CD4-positive, alpha-beta T cell (primary cell): ENCODE results near the gene KRTAP10-5. TPM values are rescaled to one million over a fixed set of nuclear protein-coding genes. Genes with fewer than 3 reads are reported as not detected.
A peak's percentile ranks its signal among the peaks of the same experiment; 100 is the strongest.
"Not testable (repeated sequence)": the region's sequence is repeated elsewhere in the genome, so short reads cannot be mapped to it uniquely, and the experiment has no call there.

Experiments used
- ATAC-seq: fragments of 200-7000 bp; cut with Tn5 transposase; one replicate; pipeline ENCODE4 v1.10.0; 2022; ENCODE audit warnings: mild to moderate bottlenecking; ENCODE audit not compliant: poor library complexity
- CTCF ChIA-PET: fragments of 350-600 bp; sonication (Branson Sonifier 250); formaldehyde crosslinking; loops from one replicate; lab custom pipeline; 2021; ENCODE audit warnings: antibody characterized with exemption, inconsistent platforms; lab: Charles Lee
- POLR2A ChIA-PET: fragments of 350-600 bp; sonication (Branson Sonifier 250); formaldehyde crosslinking; loops from one replicate; lab custom pipeline; 2021; ENCODE audit warnings: antibody characterized with exemption, inconsistent platforms; lab: Charles Lee
- DNase-seq, 14 experiments: peaks; one replicate each; pipeline ENCODE4 v3.0.0-alpha.2; 2013 to 2020; ENCODE audit warnings: mixed read lengths in 2 of 14
- H3K27ac ChIP-seq, 2 donors: one replicate each; pipeline versions ENCODE4 v1.5.1 to v1.7.0; 2013; ENCODE audit warnings: low read length in 2 of 2, low read depth in 1 of 2, mild to moderate bottlenecking in 1 of 2
- H3K27me3 ChIP-seq, 2 experiments: 1 replicate in 1 of 2; 2 replicates in 1 of 2; pipeline versions ENCODE4 v1.6.1 to v1.7.0; 2013; ENCODE audit warnings: low read length in 2 of 2, control low read depth in 1 of 2, mild to moderate bottlenecking in 1 of 2, moderate library complexity in 1 of 2; ENCODE audit not compliant: insufficient read depth in 2 of 2, control insufficient read depth in 1 of 2
- H3K36me3 ChIP-seq: one replicate; pipeline ENCODE4 v1.6.1; 2013; ENCODE audit warnings: low read length, control low read depth; ENCODE audit not compliant: insufficient read depth
- H3K4me1 ChIP-seq: one replicate; pipeline ENCODE4 v1.6.1; 2013; ENCODE audit warnings: low read length, control low read depth; ENCODE audit not compliant: insufficient read depth
- H3K4me3 ChIP-seq: one replicate; pipeline ENCODE4 v1.5.1; 2013; ENCODE audit warnings: mild to moderate bottlenecking, low read length, moderate library complexity
- H3K9me3 ChIP-seq, 2 experiments: 1 replicate in 1 of 2; 2 replicates in 1 of 2; pipeline versions ENCODE4 v1.6.1 to v1.7.0; 2013; ENCODE audit warnings: low read length in 2 of 2, mild to moderate bottlenecking in 2 of 2, control low read depth in 1 of 2, moderate library complexity in 1 of 2; ENCODE audit not compliant: control insufficient read depth in 1 of 2, insufficient read depth in 1 of 2
- H3K27ac Mint-ChIP-seq: one replicate; pipeline ENCODE4 v1.8.0; 2020; ENCODE audit warnings: mixed read lengths
- H3K27me3 Mint-ChIP-seq: one replicate; pipeline ENCODE4 v1.8.0; 2021; ENCODE audit warnings: mixed read lengths
- H3K36me3 Mint-ChIP-seq: one replicate; pipeline ENCODE4 v1.8.0; 2021; ENCODE audit warnings: low read depth, mixed read lengths
- H3K4me1 Mint-ChIP-seq: one replicate; pipeline ENCODE4 v1.8.0; 2021; ENCODE audit warnings: low read depth, mixed read lengths
- H3K4me3 Mint-ChIP-seq: one replicate; pipeline ENCODE4 v1.8.0; 2020; ENCODE audit warnings: mild to moderate bottlenecking, mixed read lengths
- H3K9me3 Mint-ChIP-seq: one replicate; pipeline ENCODE4 v1.8.0; 2020; ENCODE audit warnings: mixed read lengths
- CTCF ChIP-seq: fragments of 200-600 bp; IDR thresholded peaks from one replicate; pipeline ENCODE4 v1.8.0; 2022; ENCODE audit warnings: antibody characterized with exemption, mild to moderate bottlenecking
- intact Hi-C, 2 experiments: fragments of 100-400 bp; cut with DNase I in 1 of 2; cut with micrococcal nuclease in 1 of 2; formaldehyde crosslinking; loops; one replicate each; pipeline versions ENCODE4 v1.15.1 to v1.9.0; 2023 to 2025; cut with DNase I, micrococcal nuclease
- polyA plus RNA-seq, 2 donors: library from polyadenylated mRNA; unstranded; fragments of 120-200 nt; gene quantifications; one replicate each; pipeline ENCODE4 v1.2.1, GENCODE V29; 2013
- total RNA-seq, 174 experiments: library from RNA in 2 of 174; stranded (reverse) in 2 of 174; gene quantifications; one replicate each; pipeline ENCODE4 v1.2.3 and lab custom pipeline; 2021 to 2026

Gene KRTAP10-5
- not detected for total RNA-seq
- polyA plus RNA-seq (2013, experiment 1 of 2) = not detected
- not detected for polyA plus RNA-seq (2013, experiment 2 of 2)
- 0 to 0.09 (median 0) reads per million in 172 experiments for total RNA-seq (lab: John Stamatoyannopoulos, UW)

- H3K27me3 Mint-ChIP-seq = peaks cover 21% of the 10 kb centered on the region
- ATAC-seq, H3K36me3 ChIP-seq, DNase-seq, H3K4me3 ChIP-seq, H3K27ac ChIP-seq, H3K4me1 ChIP-seq, H3K27ac Mint-ChIP-seq, H3K27me3 ChIP-seq, H3K36me3 Mint-ChIP-seq, intact Hi-C loops: not testable (repeated sequence)
- H3K4me3 Mint-ChIP-seq = peak within 1 kb of the TSS; percentile 20
- peaks cover 12 to 38% of the 10 kb centered on the region in 2 experiments for H3K9me3 ChIP-seq
- peaks cover 14% of the 10 kb centered on the region for H3K9me3 Mint-ChIP-seq
- CTCF ChIA-PET = interaction anchor here (0.6 kb wide), 1 partner anchor 48 kb away, joined by 3 read pairs; no protein-coding TSS in a partner anchor
- POLR2A ChIA-PET = interaction anchor here (1.5 kb wide), 1 partner anchor 33 kb away, joined by 6 read pairs; no protein-coding TSS in a partner anchor
- peaks cover 24% of the 10 kb centered on the region for H3K4me1 Mint-ChIP-seq
Measured at GRCh38 chr21:44580231-44580821, at the start of gene KRTAP10-5. KRTAP10-5 (minus strand) TSS chr21:44580604; CDS start chr21:44580578, 26 bp downstream.

GRCh38 chr21:44628707-44629391, 48.4 kb upstream of the KRTAP10-5 start:
- no peak for TF ChIP-seq CTCF
- peaks cover 47% of the 10 kb centered on the region for H3K4me1 ChIP-seq
- CTCF ChIA-PET = no interaction called here
- H3K27ac ChIP-seq = no peak overlapping the region
- H3K27me3 ChIP-seq = no peaks in the 10 kb centered on the region
- peaks cover 25% of the 10 kb centered on the region for H3K4me1 Mint-ChIP-seq
- no peak overlapping the region for H3K4me3 Mint-ChIP-seq
- no peak overlapping the region for H3K4me3 ChIP-seq
- H3K27ac Mint-ChIP-seq = no peak overlapping the region
- H3K27me3 Mint-ChIP-seq = no peaks in the 10 kb centered on the region
- intact Hi-C loops = no loop called here
- H3K9me3 Mint-ChIP-seq = peaks cover 22% of the 10 kb centered on the region
- H3K9me3 ChIP-seq = peaks cover 42 to 45% of the 10 kb centered on the region in 2 experiments
- H3K36me3 Mint-ChIP-seq = peaks cover 31% of the 10 kb centered on the region
- ATAC-seq = no peak
- no peak for DNase-seq
- POLR2A ChIA-PET = interaction anchor here (1.1 to 2.2 kb wide), 2 partner anchors 10 to 28 kb away, joined by 3 to 8 read pairs; no protein-coding TSS in a partner anchor
- H3K36me3 ChIP-seq = no peaks in the 10 kb centered on the region

GRCh38 chr21:44627831-44628233, 47.4 kb upstream of the KRTAP10-5 start:
- CTCF ChIA-PET, H3K27ac ChIP-seq, H3K4me3 Mint-ChIP-seq, H3K27me3 Mint-ChIP-seq, H3K27me3 ChIP-seq, H3K4me3 ChIP-seq, intact Hi-C loops, H3K27ac Mint-ChIP-seq, ATAC-seq, DNase-seq, H3K36me3 ChIP-seq: not testable (repeated sequence)
- Histone ChIP-seq H3K9me3 (peaks cover 43 to 44% of the 10 kb centered on the region in 2 experiments), H3K4me1 (peaks cover 47% of the 10 kb centered on the region)
- Mint-ChIP-seq H3K9me3 (peaks cover 21% of the 10 kb centered on the region), H3K36me3 (peaks cover 34% of the 10 kb centered on the region), H3K4me1 (peaks cover 25% of the 10 kb centered on the region)
- POLR2A ChIA-PET = interaction anchor here (2.2 kb wide), 1 partner anchor 9 kb away, joined by 8 read pairs; no protein-coding TSS in a partner anchor

GRCh38 chr21:44627181-44627822, 46.9 kb upstream of the KRTAP10-5 start:
- peaks cover 20% of the 10 kb centered on the region for H3K9me3 Mint-ChIP-seq
- ATAC-seq, H3K4me3 Mint-ChIP-seq, H3K27me3 ChIP-seq, H3K36me3 ChIP-seq, CTCF ChIA-PET, H3K4me3 ChIP-seq, H3K27me3 Mint-ChIP-seq, DNase-seq, H3K27ac Mint-ChIP-seq, H3K27ac ChIP-seq, intact Hi-C loops: not testable (repeated sequence)
- peaks cover 47% of the 10 kb centered on the region for H3K4me1 ChIP-seq
- H3K36me3 Mint-ChIP-seq = peaks cover 40% of the 10 kb centered on the region
- H3K4me1 Mint-ChIP-seq = peaks cover 25% of the 10 kb centered on the region
- peaks cover 39 to 41% of the 10 kb centered on the region in 2 experiments for H3K9me3 ChIP-seq
- POLR2A ChIA-PET = interaction anchor here (2.2 kb wide), 1 partner anchor 8 kb away, joined by 8 read pairs; no protein-coding TSS in a partner anchor
